Measurements from ENCODE around the gene SRP68. TPM values are rescaled to one million over a fixed set of nuclear protein-coding genes. Genes with fewer than 3 reads are reported as not detected.

The SRP68 gene
- total RNA-seq: 34.7 TPM

- Histone ChIP-seq H3K4me1 (ENCODE audit: insufficient read depth, low read length) (peaks cover 53% of the 10 kb centered on the region), H3K9me3 (ENCODE audit: low read depth, low read length) (no peaks in the 10 kb centered on the region)
These were observed at the start of gene SRP68 for GRCh38 chr17:76072148-76072858. SRP68 (minus strand) TSS chr17:76072517; CDS start chr17:76072491, 26 bp downstream.

GRCh38 chr17:76121932-76122430 lies 49.7 kb upstream of the SRP68 start:
- no peaks in the 10 kb centered on the region for H3K9me3 ChIP-seq (ENCODE audit: low read depth, low read length)
- H3K27me3 ChIP-seq (ENCODE audit: insufficient read depth, low read length): no peaks in the 10 kb centered on the region
- peak overlapping the region; percentile 13 for H3K4me3 ChIP-seq (ENCODE audit: low read length)
- peaks cover 21% of the 10 kb centered on the region for H3K4me1 ChIP-seq (ENCODE audit: insufficient read depth, low read length)

More at GRCh38 chr17:76072148-76072858, at the start of gene SRP68:
- Histone ChIP-seq H3K4me3 (ENCODE audit: low read length) (peak within 1 kb of the TSS; percentile 72), H3K27me3 (ENCODE audit: insufficient read depth, low read length) (peaks cover 39% of the 10 kb centered on the region)

- no peak overlapping the region for H3K4me3 ChIP-seq (ENCODE audit: low read length)
- H3K27me3 ChIP-seq (ENCODE audit: insufficient read depth, low read length): no peaks in the 10 kb centered on the region
- no peaks in the 10 kb centered on the region for H3K9me3 ChIP-seq (ENCODE audit: low read depth, low read length)
- H3K4me1 ChIP-seq (ENCODE audit: insufficient read depth, low read length): peaks cover 21% of the 10 kb centered on the region
These were observed 48.3 kb upstream of the SRP68 start for GRCh38 chr17:76120658-76121008.

GRCh38 chr17:76119409-76120371 lies 47.4 kb upstream of the SRP68 start:
- H3K4me1 ChIP-seq (ENCODE audit: insufficient read depth, low read length): peaks cover 21% of the 10 kb centered on the region
- no peak overlapping the region for H3K4me3 ChIP-seq (ENCODE audit: low read length)
- no peaks in the 10 kb centered on the region for H3K9me3 ChIP-seq (ENCODE audit: low read depth, low read length)
- no peaks in the 10 kb centered on the region for H3K27me3 ChIP-seq (ENCODE audit: insufficient read depth, low read length)

DNA sequence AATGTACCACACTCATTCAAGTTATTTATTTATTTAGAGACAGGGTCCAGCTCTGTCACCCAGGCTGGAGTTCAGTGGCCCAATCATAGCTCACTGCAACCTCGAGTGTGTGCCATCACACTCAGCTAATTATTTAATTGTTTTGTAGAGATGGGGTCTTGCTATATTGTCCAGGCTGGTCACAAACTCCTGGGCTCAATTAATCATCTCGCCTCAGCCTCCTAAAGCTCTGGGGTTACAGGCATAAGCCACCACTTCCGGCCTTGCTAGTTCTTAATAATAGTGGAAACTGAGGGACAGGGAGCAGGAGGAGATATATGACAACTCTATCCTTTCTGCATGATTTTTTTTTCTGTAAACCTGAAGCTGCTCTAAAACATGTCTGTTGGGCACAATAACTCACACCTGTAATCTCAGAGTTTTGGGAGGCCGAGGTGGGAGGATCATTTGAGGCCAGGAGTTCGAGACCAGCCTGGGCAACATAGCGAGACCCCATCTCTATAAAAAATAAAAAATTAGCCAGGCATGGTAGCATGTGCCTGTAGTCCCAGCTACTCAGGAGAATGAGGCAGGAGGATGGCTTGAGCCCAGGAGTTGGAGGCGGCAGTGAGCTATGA lies 42.9 kb upstream of the SRP68 start:
- no peaks in the 10 kb centered on the region for H3K4me1 ChIP-seq (ENCODE audit: insufficient read depth, low read length)
- H3K9me3 ChIP-seq (ENCODE audit: low read depth, low read length): no peaks in the 10 kb centered on the region
- no peak overlapping the region for H3K4me3 ChIP-seq (ENCODE audit: low read length)
- H3K27me3 ChIP-seq (ENCODE audit: insufficient read depth, low read length): no peaks in the 10 kb centered on the region

DNA sequence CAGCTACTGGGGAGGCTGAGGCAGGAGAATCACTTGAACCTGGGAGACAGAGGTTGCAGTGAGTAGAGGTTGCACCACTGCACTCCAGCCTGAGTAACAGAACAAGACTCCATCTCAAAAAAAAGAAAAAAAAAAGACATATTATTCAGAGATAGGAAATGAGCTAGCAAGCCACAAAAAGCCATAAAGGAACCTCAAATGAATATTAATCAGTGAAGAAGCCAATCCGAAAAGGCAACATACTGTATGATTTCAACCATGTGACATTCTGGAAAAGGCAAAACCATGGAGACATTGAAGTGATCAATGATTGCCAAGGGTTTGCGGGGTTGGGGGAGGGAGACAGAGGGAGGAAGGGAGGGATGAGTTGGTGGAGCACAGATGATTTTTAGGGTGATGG lies 39.6 kb upstream of the SRP68 start:
- H3K27me3 ChIP-seq (ENCODE audit: insufficient read depth, low read length): no peaks in the 10 kb centered on the region
- peaks cover 1% of the 10 kb centered on the region for H3K4me1 ChIP-seq (ENCODE audit: insufficient read depth, low read length)
- H3K4me3 ChIP-seq (ENCODE audit: low read length): no peak overlapping the region
- no peaks in the 10 kb centered on the region for H3K9me3 ChIP-seq (ENCODE audit: low read depth, low read length)

DNA sequence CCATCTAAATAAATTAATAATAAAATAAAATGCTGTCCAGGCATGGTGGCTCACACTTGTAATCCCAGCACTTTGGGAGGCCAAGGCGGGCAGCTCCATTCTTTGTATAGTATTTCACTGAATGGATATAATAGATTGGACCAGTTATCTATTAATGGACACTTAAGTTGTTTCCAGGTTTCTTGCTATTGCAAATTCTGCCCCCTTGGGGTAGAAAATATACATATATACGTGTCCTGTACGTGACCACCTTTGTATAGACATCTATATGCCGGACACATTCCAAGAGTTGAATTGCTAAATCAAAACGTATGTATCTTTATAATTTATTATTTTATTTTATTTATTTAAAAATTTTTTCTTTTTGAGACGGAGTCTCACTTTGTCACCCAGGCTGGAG lies 35.2 kb upstream of the SRP68 start:
- no peaks in the 10 kb centered on the region for H3K27me3 ChIP-seq (ENCODE audit: insufficient read depth, low read length)
- no peaks in the 10 kb centered on the region for H3K9me3 ChIP-seq (ENCODE audit: low read depth, low read length)

DNA sequence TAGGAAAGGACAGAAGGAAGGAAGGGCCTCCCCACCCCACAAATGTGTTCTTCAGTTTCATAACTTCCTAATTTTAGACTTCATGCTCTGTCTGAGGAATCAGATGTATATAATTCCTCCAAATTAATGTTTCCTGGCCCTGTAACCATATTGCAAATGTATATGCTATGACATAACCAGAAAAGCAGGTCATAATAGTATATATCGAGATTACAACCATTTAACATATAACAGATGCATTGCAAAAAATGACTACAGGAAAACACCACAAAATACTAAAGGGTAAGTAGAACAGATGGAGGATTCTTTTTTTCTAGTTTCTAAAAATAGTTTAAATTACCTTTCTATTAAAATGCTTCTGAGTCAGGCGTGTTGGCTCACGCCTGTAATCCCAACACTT lies 34.4 kb upstream of the SRP68 start:
- Histone ChIP-seq H3K27me3 (ENCODE audit: insufficient read depth, low read length) (no peaks in the 10 kb centered on the region), H3K4me3 (ENCODE audit: low read length) (no peak overlapping the region)

More for the DNA sequence above, 35.2 kb upstream of the SRP68 start:
- H3K4me1 ChIP-seq (ENCODE audit: insufficient read depth, low read length): peaks cover 32% of the 10 kb centered on the region
- no peak overlapping the region for H3K4me3 ChIP-seq (ENCODE audit: low read length)

GRCh38 chr17:76104896-76105231 lies 32.5 kb upstream of the SRP68 start:
- peaks cover 42% of the 10 kb centered on the region for H3K4me1 ChIP-seq (ENCODE audit: insufficient read depth, low read length)
- no peak overlapping the region for H3K4me3 ChIP-seq (ENCODE audit: low read length)
- no peaks in the 10 kb centered on the region for H3K27me3 ChIP-seq (ENCODE audit: insufficient read depth, low read length)
- no peaks in the 10 kb centered on the region for H3K9me3 ChIP-seq (ENCODE audit: low read depth, low read length)

More for the DNA sequence above, 34.4 kb upstream of the SRP68 start:
- H3K4me1 ChIP-seq (ENCODE audit: insufficient read depth, low read length): peaks cover 39% of the 10 kb centered on the region
- H3K9me3 ChIP-seq (ENCODE audit: low read depth, low read length): no peaks in the 10 kb centered on the region

- peak overlapping the region; percentile 86 for H3K4me3 ChIP-seq (ENCODE audit: low read length)
These were observed 32.0 kb upstream of the SRP68 start for GRCh38 chr17:76104140-76104895.

GRCh38 chr17:76103274-76104139 lies 31.2 kb upstream of the SRP68 start, which contains the start of gene EXOC7:
EXOC7 (minus strand) TSS chr17:76103787; CDS start chr17:76103692, 95 bp downstream.
- H3K9me3 ChIP-seq (ENCODE audit: low read depth, low read length): no peaks in the 10 kb centered on the region
- peaks cover 42% of the 10 kb centered on the region for H3K4me1 ChIP-seq (ENCODE audit: insufficient read depth, low read length)
- peak within 1 kb of the TSS; percentile 86 for H3K4me3 ChIP-seq (ENCODE audit: low read length)
- no peaks in the 10 kb centered on the region for H3K27me3 ChIP-seq (ENCODE audit: insufficient read depth, low read length)

More at GRCh38 chr17:76104140-76104895, 32.0 kb upstream of the SRP68 start:
- Histone ChIP-seq H3K27me3 (ENCODE audit: insufficient read depth, low read length) (no peaks in the 10 kb centered on the region), H3K9me3 (ENCODE audit: low read depth, low read length) (no peaks in the 10 kb centered on the region), H3K4me1 (ENCODE audit: insufficient read depth, low read length) (peaks cover 42% of the 10 kb centered on the region)

DNA sequence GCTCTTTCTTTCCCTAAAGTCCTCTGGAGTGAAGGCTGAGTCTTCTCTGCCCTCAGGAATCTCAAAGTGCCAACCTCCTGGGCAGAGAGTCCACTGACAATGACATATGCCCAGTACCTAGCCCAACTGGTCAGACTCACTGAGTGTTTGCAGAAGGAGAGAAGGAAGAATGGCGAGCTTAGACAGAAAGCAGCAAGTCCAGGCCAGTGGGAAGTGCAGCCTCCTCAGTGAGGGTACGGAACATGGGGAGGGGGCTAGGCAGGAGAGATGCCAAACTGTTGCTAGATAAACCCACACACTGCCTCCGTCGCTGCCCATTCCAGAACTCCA lies 30.6 kb upstream of the SRP68 start:
- Histone ChIP-seq H3K4me1 (ENCODE audit: insufficient read depth, low read length) (peaks cover 42% of the 10 kb centered on the region), H3K4me3 (ENCODE audit: low read length) (peak overlapping the region; percentile 86)

DNA sequence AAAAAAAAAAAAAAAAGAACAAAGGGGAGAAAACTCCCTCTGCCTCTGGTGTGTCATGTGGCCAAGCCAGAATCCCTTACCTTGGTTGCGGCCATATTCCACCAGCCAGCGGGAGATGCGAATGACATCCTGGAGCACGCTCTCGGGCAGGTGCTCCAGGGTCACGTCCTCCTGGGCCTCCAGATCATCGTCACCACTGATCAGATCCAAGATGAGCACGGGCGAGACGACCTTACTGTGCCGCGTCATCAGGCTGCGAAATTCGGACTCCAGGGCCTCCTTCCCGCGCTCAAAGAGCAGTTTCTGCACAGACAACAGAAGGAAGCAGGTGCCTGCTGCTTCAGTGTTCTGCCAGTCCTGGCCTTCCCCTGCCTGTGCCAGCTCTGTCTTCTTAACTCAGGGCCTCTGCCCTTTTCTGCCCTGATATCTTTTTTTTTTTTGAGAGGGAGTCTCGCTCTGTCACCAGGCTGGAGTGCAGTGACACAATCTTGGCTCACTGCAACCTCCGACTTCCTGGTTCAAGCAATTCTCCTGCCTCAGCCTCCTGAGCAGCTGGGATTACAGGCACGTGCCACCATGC lies 25.5 kb upstream of the SRP68 start:
- H3K4me3 ChIP-seq (ENCODE audit: low read length): no peak overlapping the region
- peaks cover 13% of the 10 kb centered on the region for H3K4me1 ChIP-seq (ENCODE audit: insufficient read depth, low read length)
- no peaks in the 10 kb centered on the region for H3K27me3 ChIP-seq (ENCODE audit: insufficient read depth, low read length)
- H3K9me3 ChIP-seq (ENCODE audit: low read depth, low read length): no peaks in the 10 kb centered on the region

More for the DNA sequence above, 30.6 kb upstream of the SRP68 start:
- no peaks in the 10 kb centered on the region for H3K9me3 ChIP-seq (ENCODE audit: low read depth, low read length)
- H3K27me3 ChIP-seq (ENCODE audit: insufficient read depth, low read length): no peaks in the 10 kb centered on the region
